Activated B cell treated with CpG ODN at 0.5 μM for 24 hours (primary cell): ENCODE data around the gene PCDH9. TPM values are rescaled to one million over a fixed set of nuclear protein-coding genes. Genes with fewer than 3 reads are reported as not detected.
A peak's percentile ranks its signal among the peaks of the same experiment; 100 is the strongest.

Source experiments
- ATAC-seq: fragments of 200-7000 bp; cut with Tn5 transposase; one replicate; pipeline ENCODE4 v1.10.0; 2021; ENCODE audit warnings: low read depth, mild to moderate bottlenecking, moderate library complexity
- CTCF ChIA-PET: fragments of 350-600 bp; sonication (Branson Sonifier 250); formaldehyde crosslinking; loops from one replicate; lab custom pipeline; 2021; ENCODE audit warnings: antibody characterized with exemption; lab: Charles Lee
- POLR2A ChIA-PET: fragments of 350-600 bp; sonication (Branson Sonifier 250); formaldehyde crosslinking; loops from one replicate; lab custom pipeline; 2021; ENCODE audit warnings: antibody characterized with exemption; lab: Charles Lee
- DNase-seq: peaks from one replicate; pipeline ENCODE4 v3.0.0; 2022
- H3K27ac Mint-ChIP-seq: one replicate; pipeline ENCODE4 v1.8.0; 2020; ENCODE audit warnings: mixed read lengths
- H3K27me3 Mint-ChIP-seq: one replicate; pipeline ENCODE4 v1.8.0; 2021; ENCODE audit warnings: mixed read lengths
- H3K36me3 Mint-ChIP-seq: one replicate; pipeline ENCODE4 v1.8.0; 2021; ENCODE audit warnings: low read depth, mixed read lengths
- H3K4me1 Mint-ChIP-seq: one replicate; pipeline ENCODE4 v1.8.0; 2021; ENCODE audit warnings: mixed read lengths
- H3K4me3 Mint-ChIP-seq: one replicate; pipeline ENCODE4 v1.8.0; 2020; ENCODE audit warnings: mild to moderate bottlenecking, mixed read lengths
- H3K9me3 Mint-ChIP-seq: one replicate; pipeline ENCODE4 v1.8.0; 2020; ENCODE audit warnings: mixed read lengths
- CTCF ChIP-seq: fragments of 200-600 bp; IDR thresholded peaks from one replicate; pipeline ENCODE4 v1.8.0; 2022; ENCODE audit warnings: antibody characterized with exemption, mild to moderate bottlenecking
- intact Hi-C: fragments of 100-400 bp; cut with micrococcal nuclease; formaldehyde crosslinking; loops from one replicate; pipeline ENCODE4 v1.15.1; 2024
- total RNA-seq: library from RNA; stranded (reverse); gene quantifications from 2 replicates; pipeline ENCODE4 v1.2.3, GENCODE V29; 2022

The PCDH9 gene
- total RNA-seq, 1 donor from 2014 or later = 6.4 TPM

GRCh38 chr13:66661336-66661735 lies 568.8 kb downstream of the PCDH9 start:
- H3K9me3 Mint-ChIP-seq = no peaks in the 10 kb centered on the region
- CTCF ChIA-PET = no interaction called here

GRCh38 chr13:66660468-66660813 lies 569.7 kb downstream of the PCDH9 start:
- H3K27ac Mint-ChIP-seq = peak overlapping the region; percentile 96
- DNase-seq = no peak

More at GRCh38 chr13:66661336-66661735, 568.8 kb downstream of the PCDH9 start:
- Mint-ChIP-seq H3K4me3 (no peak overlapping the region), H3K36me3 (no peaks in the 10 kb centered on the region), H3K27ac (peak overlapping the region; percentile 75), H3K27me3 (no peaks in the 10 kb centered on the region), H3K4me1 (peaks cover 57% of the 10 kb centered on the region)
- no peak for DNase-seq
- TF ChIP-seq CTCF = no peak
- no peak for ATAC-seq
- intact Hi-C loops = loop anchor here (2.0 kb wide), 1 partner anchor 523 kb away; no protein-coding TSS in a partner anchor
- POLR2A ChIA-PET = interaction anchor here (2.0 kb wide), 1 partner anchor 16 kb away, joined by 19 read pairs; no protein-coding TSS in a partner anchor

GRCh38 chr13:66659701-66660467 lies 570.3 kb downstream of the PCDH9 start:
- Mint-ChIP-seq H3K36me3 (no peaks in the 10 kb centered on the region), H3K4me3 (peak overlapping the region; percentile 84), H3K27ac (peak overlapping the region; percentile 96), H3K9me3 (no peaks in the 10 kb centered on the region), H3K27me3 (no peaks in the 10 kb centered on the region), H3K4me1 (peaks cover 63% of the 10 kb centered on the region)
- intact Hi-C loops = loop anchor here (1.0 to 2.0 kb wide), 6 partner anchors 15 to 570 kb away; partner anchors contain the start of gene PCDH9
- DNase-seq = no peak
- ATAC-seq = peak; percentile 90
- ChIA-PET POLR2A (interaction anchor here (0.7 to 2.0 kb wide), 9 partner anchors 10 to 572 kb away, joined by 3 to 19 read pairs (median 4); no protein-coding TSS in a partner anchor), CTCF (interaction anchor here (0.7 to 2.0 kb wide), 6 partner anchors 20 to 564 kb away, joined by 3 to 8 read pairs (median 4); no protein-coding TSS in a partner anchor)
- TF ChIP-seq CTCF = no peak

More at GRCh38 chr13:66660468-66660813, 569.7 kb downstream of the PCDH9 start:
- Mint-ChIP-seq H3K36me3 (no peaks in the 10 kb centered on the region), H3K4me1 (peaks cover 63% of the 10 kb centered on the region), H3K4me3 (peak overlapping the region; percentile 84), H3K27me3 (no peaks in the 10 kb centered on the region), H3K9me3 (no peaks in the 10 kb centered on the region)
- ChIA-PET CTCF (interaction anchor here (0.8 to 2.0 kb wide), 4 partner anchors 21 to 563 kb away, joined by 3 to 8 read pairs (median 4); no protein-coding TSS in a partner anchor), POLR2A (interaction anchor here (1.0 to 2.0 kb wide), 6 partner anchors 10 to 571 kb away, joined by 3 to 19 read pairs (median 5); no protein-coding TSS in a partner anchor)
- no peak for TF ChIP-seq CTCF
- no peak for ATAC-seq
- intact Hi-C loops = loop anchor here (1.0 to 2.0 kb wide), 5 partner anchors 15 to 570 kb away; partner anchors contain the start of gene PCDH9

DNA sequence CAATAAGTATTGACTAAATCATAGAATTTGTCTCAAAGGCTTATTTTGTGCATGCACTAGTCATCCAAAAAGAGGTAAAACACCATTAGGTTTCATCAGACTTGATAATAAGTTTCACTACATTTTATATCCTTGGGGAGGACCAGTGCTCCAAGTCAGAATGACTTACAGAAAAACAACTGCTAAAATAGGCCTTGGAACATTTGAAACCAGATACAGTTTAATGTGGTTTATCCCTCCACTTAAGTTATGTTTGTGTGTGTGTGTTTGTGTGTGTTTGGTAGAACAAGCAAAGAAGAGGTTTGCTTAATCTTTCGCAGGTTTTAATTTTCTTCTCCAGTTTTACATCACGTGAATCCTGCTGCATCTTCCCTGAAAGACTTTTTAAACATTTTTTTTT lies 570.9 kb downstream of the PCDH9 start:
- CTCF ChIA-PET = interaction anchor here (0.7 to 2.0 kb wide), 5 partner anchors 30 to 565 kb away, joined by 3 to 8 read pairs (median 4); no protein-coding TSS in a partner anchor
- POLR2A ChIA-PET = interaction anchor here (0.7 to 2.0 kb wide), 8 partner anchors 9 to 572 kb away, joined by 3 to 19 read pairs (median 4); no protein-coding TSS in a partner anchor
- ATAC-seq (no peak), DNase-seq (no peak)
- no peaks in the 10 kb centered on the region for H3K27me3 Mint-ChIP-seq
- no peak for TF ChIP-seq CTCF
- H3K36me3 Mint-ChIP-seq = no peaks in the 10 kb centered on the region
- H3K9me3 Mint-ChIP-seq = no peaks in the 10 kb centered on the region
- H3K27ac Mint-ChIP-seq = peak overlapping the region; percentile 96
- H3K4me1 Mint-ChIP-seq = peaks cover 62% of the 10 kb centered on the region
- H3K4me3 Mint-ChIP-seq = peak overlapping the region; percentile 84
- intact Hi-C loops = loop anchor here (1.0 kb wide), 1 partner anchor 41 kb away; no protein-coding TSS in a partner anchor
